OCI-LY7 (cell line): Measurements from ENCODE around the gene EXOC4.

Experiments used
- EZH2phosphoT487 ChIP-seq: fragments of 200-600 bp; sonication (generic); IDR thresholded peaks from 2 replicates; pipeline ENCODE4 v1.6.1; 2018; ENCODE audit warnings: low read depth, borderline replicate concordance, mild to moderate bottlenecking, mixed run types, antibody characterized with exemption, low read length, moderate library complexity, mixed read lengths
- TF ChIP-seq, protein P1 (sequence below): fragments of 200-600 bp; sonication (generic); conservative IDR thresholded peaks from 2 replicates; pipeline ENCODE4 v1.5.1; 2014; ENCODE audit warnings: mild to moderate bottlenecking, antibody characterized with exemption, low read length, moderate library complexity, mixed read lengths

DNA sequence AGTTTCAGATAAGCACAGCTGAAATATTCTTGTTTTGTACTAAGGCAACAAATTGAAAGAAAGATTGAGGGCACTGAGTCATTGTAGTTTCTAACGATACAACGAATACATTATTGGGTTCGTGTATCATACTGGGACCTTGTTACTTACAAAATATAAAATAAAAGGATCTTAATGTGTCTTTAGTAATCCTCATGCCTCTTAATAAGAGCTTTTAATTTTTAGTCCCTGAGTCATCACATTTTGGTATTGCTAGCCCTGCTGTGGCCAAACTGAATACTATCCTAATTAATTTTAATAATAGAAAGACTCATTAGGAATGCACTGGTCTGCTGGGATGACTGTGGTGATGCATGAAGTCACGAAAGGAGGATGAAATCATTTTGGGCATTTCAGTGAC, 309.7 kb downstream of the EXOC4 start:
- TF ChIP-seq, protein P1, sequence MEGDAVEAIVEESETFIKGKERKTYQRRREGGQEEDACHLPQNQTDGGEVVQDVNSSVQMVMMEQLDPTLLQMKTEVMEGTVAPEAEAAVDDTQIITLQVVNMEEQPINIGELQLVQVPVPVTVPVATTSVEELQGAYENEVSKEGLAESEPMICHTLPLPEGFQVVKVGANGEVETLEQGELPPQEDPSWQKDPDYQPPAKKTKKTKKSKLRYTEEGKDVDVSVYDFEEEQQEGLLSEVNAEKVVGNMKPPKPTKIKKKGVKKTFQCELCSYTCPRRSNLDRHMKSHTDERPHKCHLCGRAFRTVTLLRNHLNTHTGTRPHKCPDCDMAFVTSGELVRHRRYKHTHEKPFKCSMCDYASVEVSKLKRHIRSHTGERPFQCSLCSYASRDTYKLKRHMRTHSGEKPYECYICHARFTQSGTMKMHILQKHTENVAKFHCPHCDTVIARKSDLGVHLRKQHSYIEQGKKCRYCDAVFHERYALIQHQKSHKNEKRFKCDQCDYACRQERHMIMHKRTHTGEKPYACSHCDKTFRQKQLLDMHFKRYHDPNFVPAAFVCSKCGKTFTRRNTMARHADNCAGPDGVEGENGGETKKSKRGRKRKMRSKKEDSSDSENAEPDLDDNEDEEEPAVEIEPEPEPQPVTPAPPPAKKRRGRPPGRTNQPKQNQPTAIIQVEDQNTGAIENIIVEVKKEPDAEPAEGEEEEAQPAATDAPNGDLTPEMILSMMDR, result no peak
- TF ChIP-seq EZH2phosphoT487, result no peak
